PC-3 (cell line): Measurements from ENCODE around the gene PLS3. TPM values are rescaled to one million over a fixed set of nuclear protein-coding genes. Genes with fewer than 3 reads are reported as not detected.

Experiments used
- ATAC-seq: fragments of 200-7000 bp; cut with Tn5 transposase; 2 replicates; pipeline ENCODE4 v1.9.1; 2020; ENCODE audit warnings: mild to moderate bottlenecking, moderate library complexity
- BruUV-seq: library from RNA; stranded (reverse); fragments of 400-500 nt; replicated peaks from 2 replicates; lab custom pipeline; 2021; lab: Mats Ljungman, UMichigan
- CTCF ChIA-PET: fragments of 300-600 bp; sonication (Branson Sonifier 250); formaldehyde crosslinking; loops from one replicate; lab custom pipeline; 2022; ENCODE audit warnings: antibody characterized with exemption; lab: Charles Lee
- POLR2A ChIA-PET: fragments of 300-600 bp; sonication (Branson Sonifier 250); formaldehyde crosslinking; loops from one replicate; lab custom pipeline; 2022; ENCODE audit warnings: antibody characterized with exemption; ENCODE audit not compliant: unreplicated experiment; lab: Charles Lee
- DNase-seq: peaks from one replicate; pipeline ENCODE4 v3.0.0-alpha.2; 2015
- H2AFZ ChIP-seq: fragments of 300-600 bp; sonication (generic); 2 replicates; pipeline ENCODE4 v1.6.0; 2016; ENCODE audit warnings: antibody characterized with exemption, low read length
- H3F3A ChIP-seq: fragments of 300-600 bp; sonication (generic); one replicate; pipeline ENCODE4 v1.6.0; 2017; ENCODE audit warnings: antibody characterized with exemption, low read length, control low read depth, mild to moderate bottlenecking; ENCODE audit not compliant: unreplicated experiment
- H3K27ac ChIP-seq: fragments of 300-600 bp; sonication (generic); 2 replicates; pipeline ENCODE4 v1.5.1; 2016; ENCODE audit warnings: mild to moderate bottlenecking, low read length
- H3K27me3 ChIP-seq: fragments of 300-600 bp; sonication (generic); 2 replicates; pipeline ENCODE4 v1.6.1; 2016; ENCODE audit warnings: low read length, mixed read lengths
- H3K36me3 ChIP-seq: fragments of 300-600 bp; sonication (generic); 2 replicates; pipeline ENCODE4 v1.6.1; 2016; ENCODE audit warnings: low read depth, mixed run types, low read length, mixed read lengths
- H3K4me1 ChIP-seq: fragments of 300-600 bp; sonication (generic); 2 replicates; pipeline ENCODE4 v1.5.1; 2016; ENCODE audit warnings: low read length; ENCODE audit not compliant: insufficient read depth
- H3K4me2 ChIP-seq: fragments of 300-600 bp; sonication (generic); 2 replicates; pipeline ENCODE4 v1.6.0; 2016; ENCODE audit warnings: low read length
- H3K4me3 ChIP-seq: fragments of 300-600 bp; sonication (generic); 2 replicates; pipeline ENCODE4 v1.5.1; 2016; ENCODE audit warnings: mild to moderate bottlenecking, low read length, mixed read lengths
- H3K79me2 ChIP-seq: fragments of 300-600 bp; sonication (generic); 2 replicates; pipeline ENCODE4 v1.6.1; 2017; ENCODE audit warnings: low read length, mixed read lengths
- H3K9ac ChIP-seq: fragments of 300-600 bp; sonication (generic); 2 replicates; pipeline ENCODE4 v1.6.0; 2016; ENCODE audit warnings: mild to moderate bottlenecking, low read length
- H3K9me2 ChIP-seq: fragments of 300-600 bp; sonication (generic); replicated peaks from 2 replicates; pipeline ENCODE4 v1.6.1; 2016; ENCODE audit warnings: mixed run types, low read length, mixed read lengths
- H3K9me3 ChIP-seq: fragments of 300-600 bp; sonication (generic); 2 replicates; pipeline ENCODE4 v1.6.1; 2016; ENCODE audit warnings: low read length, mixed read lengths
- H4K20me1 ChIP-seq: fragments of 300-600 bp; sonication (generic); 2 replicates; pipeline ENCODE4 v1.6.1; 2016; ENCODE audit warnings: low read length, mixed read lengths
- EZH2 ChIP-seq: fragments of 300-600 bp; sonication (generic); IDR thresholded peaks from one replicate; pipeline ENCODE4 v1.6.1; 2017; ENCODE audit warnings: antibody characterized with exemption, mild to moderate bottlenecking, low read length; ENCODE audit not compliant: unreplicated experiment
- EZH2phosphoT487 ChIP-seq: fragments of 300-600 bp; sonication (generic); IDR thresholded peaks from 2 replicates; pipeline ENCODE4 v1.6.1; 2018; ENCODE audit warnings: mild to moderate bottlenecking, antibody characterized with exemption, low read length, borderline replicate concordance
- intact Hi-C: fragments of 100-400 bp; cut with micrococcal nuclease; formaldehyde crosslinking; loops from 2 replicates; pipeline ENCODE4 v1.9.0; 2023
- total RNA-seq: library from RNA; depleted of rRNA; stranded (reverse); fragments of >200 nt; gene quantifications from 2 replicates; pipeline ENCODE4 v1.2.3, GENCODE V29; 2014
- TF ChIP-seq, protein P1 (sequence below): fragments of 300-600 bp; sonication (generic); conservative IDR thresholded peaks from 2 replicates; pipeline ENCODE4 v1.5.1; 2017; ENCODE audit warnings: antibody characterized with exemption, low read depth, mild to moderate bottlenecking, low read length

Gene PLS3
- total RNA-seq, 1 experiment from 2014 or later: 267 TPM

DNA sequence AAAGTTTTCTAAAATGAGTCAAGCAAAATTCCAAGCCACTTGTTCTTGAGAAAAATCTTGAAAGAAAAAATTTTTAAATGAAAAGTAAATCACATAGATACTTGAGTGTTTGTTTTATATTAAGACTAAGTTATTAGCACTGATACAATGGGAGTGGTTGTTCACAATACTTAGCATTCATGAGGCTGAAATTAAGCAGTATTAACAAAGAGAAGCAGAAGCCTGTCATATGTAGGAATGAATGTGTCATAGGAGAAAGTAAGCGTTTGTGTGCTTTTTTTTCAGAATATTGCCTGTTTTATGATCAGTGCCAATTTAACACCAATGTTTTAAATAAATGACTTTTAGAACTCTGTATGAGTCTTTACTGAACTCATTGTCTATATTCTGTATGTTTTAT, 37.6 kb downstream of the PLS3 start:
- H3K9me3 ChIP-seq: no peaks in the 10 kb centered on the region
- ATAC-seq (no peak), DNase-seq (no peak)
- intact Hi-C loops: no loop called here
- H3K36me3 ChIP-seq: peaks cover 16% of the 10 kb centered on the region; the same call in 1 of the 2 replicates
- H2AFZ ChIP-seq: no peak overlapping the region
- no peaks in the 10 kb centered on the region for H4K20me1 ChIP-seq
- no peak overlapping the region for H3K9ac ChIP-seq
- peaks cover 3% of the 10 kb centered on the region for H3F3A ChIP-seq
- no peak overlapping the region for H3K27ac ChIP-seq
- TF ChIP-seq, protein P1, sequence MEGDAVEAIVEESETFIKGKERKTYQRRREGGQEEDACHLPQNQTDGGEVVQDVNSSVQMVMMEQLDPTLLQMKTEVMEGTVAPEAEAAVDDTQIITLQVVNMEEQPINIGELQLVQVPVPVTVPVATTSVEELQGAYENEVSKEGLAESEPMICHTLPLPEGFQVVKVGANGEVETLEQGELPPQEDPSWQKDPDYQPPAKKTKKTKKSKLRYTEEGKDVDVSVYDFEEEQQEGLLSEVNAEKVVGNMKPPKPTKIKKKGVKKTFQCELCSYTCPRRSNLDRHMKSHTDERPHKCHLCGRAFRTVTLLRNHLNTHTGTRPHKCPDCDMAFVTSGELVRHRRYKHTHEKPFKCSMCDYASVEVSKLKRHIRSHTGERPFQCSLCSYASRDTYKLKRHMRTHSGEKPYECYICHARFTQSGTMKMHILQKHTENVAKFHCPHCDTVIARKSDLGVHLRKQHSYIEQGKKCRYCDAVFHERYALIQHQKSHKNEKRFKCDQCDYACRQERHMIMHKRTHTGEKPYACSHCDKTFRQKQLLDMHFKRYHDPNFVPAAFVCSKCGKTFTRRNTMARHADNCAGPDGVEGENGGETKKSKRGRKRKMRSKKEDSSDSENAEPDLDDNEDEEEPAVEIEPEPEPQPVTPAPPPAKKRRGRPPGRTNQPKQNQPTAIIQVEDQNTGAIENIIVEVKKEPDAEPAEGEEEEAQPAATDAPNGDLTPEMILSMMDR: no peak
- TF ChIP-seq EZH2 (no peak), EZH2phosphoT487 (no peak)
- H3K9me2 ChIP-seq: no peaks in the 10 kb centered on the region
- peaks cover 33% of the 10 kb centered on the region for H3K4me1 ChIP-seq
- H3K4me3 ChIP-seq: no peak overlapping the region
- no peaks in the 10 kb centered on the region for H3K27me3 ChIP-seq
- BruUV-seq: no TSS peak
- POLR2A ChIA-PET: no interaction called here
- CTCF ChIA-PET: no interaction called here
- H3K79me2 ChIP-seq: peaks cover 93% of the 10 kb centered on the region
- H3K4me2 ChIP-seq: no peak overlapping the region

DNA sequence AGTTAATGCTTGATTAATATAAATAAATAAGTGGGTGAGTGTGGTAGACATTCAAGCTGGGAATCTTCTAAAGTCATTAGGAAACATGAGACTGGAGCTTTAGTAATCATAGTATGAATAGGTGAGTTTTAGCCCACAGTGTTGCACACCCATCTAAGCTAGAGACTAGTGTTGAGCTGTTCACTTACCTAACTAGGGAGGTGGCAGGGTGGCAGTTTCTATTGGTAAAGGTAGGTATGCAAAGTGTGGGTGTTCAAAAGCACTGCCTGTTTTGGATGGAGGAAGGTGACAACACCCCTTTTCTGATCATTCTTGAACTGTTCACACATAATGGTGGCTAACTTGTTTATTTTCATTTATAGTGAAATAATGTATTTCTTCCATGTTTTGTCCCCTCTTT, 41.3 kb downstream of the PLS3 start:
- ATAC-seq: no peak

More for the DNA sequence above, 41.3 kb downstream of the PLS3 start:
- Histone ChIP-seq H3K27ac (peak overlapping the region; percentile 68), H3K79me2 (peaks cover 94% of the 10 kb centered on the region), H3K36me3 (peaks cover 17% of the 10 kb centered on the region; the same call in 1 of the 2 replicates), H3K4me2 (no peak overlapping the region), H3K9me2 (no peaks in the 10 kb centered on the region), H3K9me3 (no peaks in the 10 kb centered on the region), H4K20me1 (no peaks in the 10 kb centered on the region), H3F3A (peaks cover 3% of the 10 kb centered on the region), H2AFZ (no peak overlapping the region), H3K4me1 (peaks cover 21% of the 10 kb centered on the region), H3K4me3 (no peak overlapping the region), H3K9ac (peak overlapping the region; percentile 12; the same call in 1 of the 2 replicates), H3K27me3 (no peaks in the 10 kb centered on the region)
- TF ChIP-seq, protein P1: no peak
- TF ChIP-seq EZH2phosphoT487 (no peak), EZH2 (no peak)
- DNase-seq: no peak
- POLR2A ChIA-PET: interaction anchor here (0.9 kb wide), 1 partner anchor 12 kb away, joined by 4 read pairs; no protein-coding TSS in a partner anchor
- BruUV-seq: no TSS peak
- CTCF ChIA-PET: no interaction called here
- intact Hi-C loops: no loop called here
